Measurements from ENCODE around the gene PVALB.

- TF ChIP-seq CTCF (IDR thresholded peaks at IDR 0.05; ENCODE audit: insufficient read depth, low read length): no peak
- no peak for TF ChIP-seq GABPA (IDR thresholded peaks at IDR 0.05; ENCODE audit: low read depth)
- no peak for TF ChIP-seq POLR2AphosphoS5 (IDR thresholded peaks at IDR 0.05; ENCODE audit: low read depth)
- no peak for TF ChIP-seq SPI1 (IDR thresholded peaks at IDR 0.05; ENCODE audit: borderline replicate concordance, low read depth)
Observed at GRCh38 chr22:36797911-36798673, 18.7 kb downstream of the PVALB start.

Data from HL-60 (cell line).